Lower leg skin (tissue), 3 donors: ENCODE data around the gene AP2S1.

ENCODE experiments used
- CTCF ChIP-seq, 3 donors: fragments of 450-650 bp; IDR thresholded peaks; one replicate each; pipeline ENCODE4 v1.5.1; 2016; ENCODE audit warnings: antibody characterized with exemption in 3 of 3, mild to moderate bottlenecking in 3 of 3, moderate library complexity in 2 of 3
- POLR2A ChIP-seq, 2 donors: fragments of 450-650 bp; IDR thresholded peaks; one replicate each; pipeline ENCODE4 v1.6.1; 2016 to 2017; ENCODE audit warnings: antibody characterized with exemption in 2 of 2, mild to moderate bottlenecking in 1 of 2, moderate library complexity in 1 of 2

GRCh38 chr19:46875234-46875633 lies 24.6 kb upstream of the AP2S1 start:
- TF ChIP-seq CTCF (IDR thresholded peaks at IDR 0.05) (no peak), POLR2A (IDR thresholded peaks at IDR 0.05) (no peak)
